ENCODE measurements around the gene NUDT19.
"Not testable (repeated sequence)": the region's sequence is repeated elsewhere in the genome, so short reads cannot be mapped to it uniquely, and the experiment has no call there.

NUDT19 gene

DNA sequence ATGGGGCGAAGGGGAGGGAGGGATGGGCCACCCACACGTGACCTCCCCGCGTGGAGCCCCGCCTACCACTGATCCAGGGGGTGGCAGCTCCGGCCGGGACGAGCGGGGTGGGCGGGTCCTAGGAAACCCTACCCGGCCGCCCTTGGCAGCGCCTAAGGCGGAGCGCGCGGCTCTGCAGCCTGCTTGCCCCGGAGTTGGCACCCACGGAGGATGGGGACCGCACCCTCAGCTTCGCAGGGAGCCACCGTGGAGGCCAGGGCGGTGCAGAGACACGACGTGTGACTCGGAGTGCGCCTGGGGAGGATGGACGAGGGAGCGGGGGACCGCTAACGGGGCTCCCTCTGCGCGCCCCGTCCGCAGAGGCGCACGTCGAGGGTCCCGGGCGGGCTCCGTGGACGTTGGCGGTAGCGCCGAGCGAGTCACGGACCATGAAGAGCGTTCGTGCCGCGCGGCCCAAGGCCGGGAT, 15.9 kb upstream of the NUDT19 start, which contains the start of gene RGS9BP:
RGS9BP (plus strand) TSS at position 129 of the 466 bp plus-strand sequence. CDS start 416 bp downstream, outside the sequence.
- DNase-seq, result no peak

DNA sequence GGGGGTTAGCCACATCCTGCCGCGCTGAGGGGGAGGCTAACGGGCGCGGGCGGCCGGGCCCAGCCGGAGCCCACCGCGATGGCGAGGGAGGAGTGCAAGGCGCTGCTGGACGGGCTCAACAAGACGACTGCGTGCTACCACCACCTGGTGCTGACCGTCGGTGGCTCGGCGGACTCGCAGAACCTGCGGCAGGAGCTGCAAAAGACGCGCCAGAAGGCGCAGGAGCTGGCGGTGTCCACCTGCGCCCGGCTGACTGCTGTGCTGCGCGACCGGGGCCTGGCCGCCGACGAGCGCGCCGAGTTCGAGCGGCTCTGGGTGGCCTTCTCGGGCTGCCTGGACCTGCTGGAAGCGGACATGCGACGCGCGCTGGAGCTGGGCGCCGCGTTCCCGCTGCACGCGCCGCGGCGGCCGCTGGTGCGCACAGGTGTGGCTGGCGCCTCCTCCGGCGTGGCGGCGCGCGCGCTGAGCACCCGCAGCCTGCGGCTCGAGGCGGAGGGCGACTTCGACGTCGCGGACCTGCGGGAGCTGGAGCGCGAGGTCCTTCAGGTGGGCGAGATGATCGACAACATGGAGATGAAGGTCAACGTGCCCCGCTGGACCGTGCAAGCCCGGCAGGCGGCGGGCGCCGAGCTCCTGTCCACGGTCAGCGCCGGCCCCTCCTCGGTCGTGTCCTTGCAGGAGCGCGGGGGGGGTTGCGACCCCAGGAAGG, 15.3 kb upstream of the NUDT19 start:
- DNase-seq, result no peak

DNA sequence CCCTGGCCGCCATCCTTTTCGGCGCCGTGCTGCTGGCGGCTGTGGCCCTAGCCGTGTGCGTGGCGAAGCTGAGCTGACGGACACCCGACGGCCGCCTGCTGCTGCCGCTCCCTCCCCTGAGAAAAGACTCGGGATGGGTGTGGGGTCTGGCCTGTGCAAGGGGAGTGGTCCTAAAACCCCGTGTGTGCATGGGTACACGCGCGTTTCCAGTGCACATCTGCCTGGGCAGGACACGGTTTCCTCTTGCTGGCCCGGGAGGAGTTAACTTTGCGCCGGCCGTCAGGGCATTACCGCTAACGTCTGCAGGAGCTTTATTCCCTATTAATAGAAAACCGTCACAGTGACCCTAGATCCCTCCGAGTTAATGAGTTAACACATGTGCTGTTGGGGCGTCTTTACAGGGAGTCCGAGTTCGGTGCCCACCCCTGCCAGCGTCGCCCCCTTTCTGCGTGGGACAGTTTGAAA, 14.7 kb upstream of the NUDT19 start:
- DNase-seq, result no peak

- no peak for DNase-seq
Measured at GRCh38 chr19:32677657-32678056, 14.0 kb upstream of the NUDT19 start.

- DNase-seq, result no peak
Measured at GRCh38 chr19:32680986-32681385, 10.6 kb upstream of the NUDT19 start.

DNA sequence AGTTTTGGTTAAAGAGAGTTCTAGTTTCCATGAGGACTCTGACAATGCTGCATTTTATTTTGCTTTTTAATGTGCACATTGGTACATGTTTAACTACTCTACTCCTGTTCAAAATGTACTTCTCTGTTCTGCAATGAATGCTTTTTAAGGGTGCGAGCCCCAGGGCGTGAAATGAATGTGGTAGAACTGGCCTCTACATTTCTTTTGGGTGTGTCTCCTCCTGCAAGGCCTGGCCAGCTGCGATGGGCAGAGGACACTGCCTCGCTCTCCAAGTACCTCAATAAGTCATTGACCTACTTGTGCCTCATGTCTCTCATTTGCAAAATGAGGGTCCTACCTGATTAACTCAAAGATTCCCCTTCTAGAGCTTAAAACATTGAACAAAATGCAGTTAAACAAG, 9.3 kb upstream of the NUDT19 start:
- no peak for DNase-seq

DNA sequence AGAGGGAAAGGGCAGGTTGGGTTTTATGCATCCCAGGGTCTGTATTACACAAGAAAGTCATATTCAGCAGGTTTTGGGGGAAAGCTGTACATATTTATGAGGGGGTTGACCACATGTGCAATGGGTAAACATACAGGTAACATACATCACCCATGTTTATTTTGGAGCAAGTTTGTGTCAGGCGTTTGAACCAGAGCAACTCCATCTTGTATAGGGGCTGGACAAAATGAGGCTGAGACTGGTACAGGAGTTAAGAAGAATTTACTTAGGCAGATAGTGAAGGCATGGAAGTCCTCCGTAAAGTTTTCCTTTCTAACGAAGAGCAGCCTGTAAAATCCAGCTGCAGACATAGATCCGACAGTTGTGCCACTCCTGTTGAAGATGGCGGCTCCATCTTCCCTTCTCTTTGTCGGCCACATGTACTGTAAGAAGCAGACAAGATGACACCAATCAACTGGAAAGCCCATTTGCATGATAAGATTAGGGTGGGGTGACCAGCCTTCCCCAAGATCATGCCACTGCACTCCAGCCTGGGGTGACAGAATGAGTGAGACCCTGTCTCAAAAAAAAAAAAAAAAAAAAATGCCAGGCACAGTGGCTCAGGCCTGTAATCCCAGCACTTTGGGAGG, 4.7 kb upstream of the NUDT19 start:
- no peak for DNase-seq

GRCh38 chr19:32687681-32688080, 3.9 kb upstream of the NUDT19 start:
- DNase-seq, result no peak

- no peak for DNase-seq
Measured at GRCh38 chr19:32688311-32688710, 3.3 kb upstream of the NUDT19 start.

GRCh38 chr19:32691952-32692726, 518 bp downstream of the NUDT19 start:
- DNase-seq, result no peak

DNA sequence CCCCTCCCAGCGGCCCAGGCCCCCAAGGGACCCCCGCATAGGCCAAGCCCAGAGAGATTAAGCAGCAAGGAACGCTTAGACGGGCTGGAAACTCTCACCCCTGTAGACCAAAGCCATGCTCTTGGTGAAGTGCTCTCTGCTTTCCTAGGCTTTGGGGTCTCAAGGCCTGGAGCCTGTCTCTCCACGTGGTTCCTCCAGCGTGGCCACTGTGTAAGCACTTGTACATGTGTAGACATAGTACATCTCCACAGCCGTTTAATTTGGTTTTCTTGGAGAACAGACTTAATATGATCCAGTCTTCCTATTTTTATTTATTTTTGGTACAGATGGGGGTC, 1.1 kb downstream of the NUDT19 start:
- DNase-seq, result no peak

GRCh38 chr19:32693151-32694108, 1.8 kb downstream of the NUDT19 start:
- DNase-seq, result not testable (repeated sequence)

- not testable (repeated sequence) for DNase-seq
Measured at GRCh38 chr19:32694316-32694715, 2.7 kb downstream of the NUDT19 start.

DNA sequence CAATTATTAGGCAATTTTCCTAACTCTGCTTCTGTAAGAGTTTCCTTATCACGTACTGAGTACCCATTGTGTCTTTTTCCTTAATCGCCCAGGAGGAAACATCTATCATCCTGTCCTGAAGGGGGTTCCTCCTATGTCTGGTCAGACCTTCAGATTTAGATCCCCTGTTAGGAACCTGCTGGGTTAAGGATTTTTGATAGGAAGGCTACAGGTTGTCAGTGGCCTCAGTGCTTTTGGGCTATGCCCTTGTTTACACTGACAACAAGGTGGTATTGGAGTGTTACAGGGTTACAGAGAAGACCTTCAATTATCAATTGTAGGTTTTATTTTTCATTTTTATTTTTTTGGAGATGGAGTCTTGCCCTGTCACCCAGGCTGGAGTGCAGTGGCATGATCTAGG, 3.2 kb downstream of the NUDT19 start:
- not testable (repeated sequence) for DNase-seq

DNA sequence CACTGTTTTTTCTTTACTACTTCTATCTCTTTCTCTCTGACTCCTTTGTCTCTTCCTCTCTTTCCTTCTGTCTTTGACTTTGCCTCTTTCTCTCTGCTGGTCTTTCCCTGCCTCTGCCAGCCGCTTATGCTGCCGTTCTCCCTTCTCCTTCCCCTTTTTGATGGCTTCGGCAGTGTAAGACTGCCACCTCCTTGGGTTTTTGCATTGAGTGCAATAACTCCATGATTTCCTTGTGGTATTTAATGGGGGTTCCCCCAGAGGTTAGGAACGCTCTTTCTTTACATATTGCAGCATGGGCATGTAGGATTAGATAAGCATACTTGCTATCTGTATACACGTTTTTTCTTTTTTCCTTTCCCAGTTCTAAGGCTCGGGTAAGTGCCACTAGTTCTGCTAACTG, 3.9 kb downstream of the NUDT19 start:
- not testable (repeated sequence) for DNase-seq

DNA sequence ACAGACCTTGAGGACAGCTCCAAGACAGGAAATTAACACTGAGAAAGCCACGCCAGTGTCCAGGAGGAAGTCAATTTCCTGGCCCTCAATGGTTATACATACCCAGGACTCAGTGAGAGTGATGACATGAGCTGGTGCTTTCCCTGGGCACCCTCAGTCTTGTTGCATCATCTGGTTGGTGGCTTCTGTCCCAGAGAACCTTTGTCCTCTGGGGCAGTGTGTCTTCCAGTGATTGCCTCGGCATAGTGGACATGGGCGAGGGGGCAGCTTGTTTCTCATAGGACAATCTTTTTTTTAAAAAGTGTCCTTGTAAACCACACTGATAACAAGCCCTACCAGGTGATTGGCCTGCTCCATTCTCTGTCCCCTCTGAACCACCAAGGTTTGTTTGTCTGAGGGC, 5.2 kb downstream of the NUDT19 start:
- not testable (repeated sequence) for DNase-seq

DNA sequence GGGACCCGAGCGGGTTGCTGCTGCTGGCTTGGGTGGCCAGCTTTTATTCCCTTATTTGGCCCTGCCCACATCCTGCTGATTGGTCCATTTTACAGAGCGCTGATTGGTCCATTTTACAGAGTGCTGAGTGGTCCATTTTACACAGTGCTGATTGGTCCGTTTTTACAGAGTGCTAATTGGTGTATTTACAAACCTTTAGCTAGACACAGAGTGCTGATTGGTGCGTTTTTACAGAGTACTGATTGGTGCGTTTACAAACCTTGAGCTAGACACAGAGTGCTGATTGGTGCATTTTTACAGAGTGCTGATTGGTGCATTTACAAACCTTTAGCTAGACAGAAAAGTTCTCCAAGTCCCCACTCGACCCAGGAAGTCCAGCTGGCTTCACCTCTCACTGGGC, 8.5 kb downstream of the NUDT19 start:
- not testable (repeated sequence) for DNase-seq

DNA sequence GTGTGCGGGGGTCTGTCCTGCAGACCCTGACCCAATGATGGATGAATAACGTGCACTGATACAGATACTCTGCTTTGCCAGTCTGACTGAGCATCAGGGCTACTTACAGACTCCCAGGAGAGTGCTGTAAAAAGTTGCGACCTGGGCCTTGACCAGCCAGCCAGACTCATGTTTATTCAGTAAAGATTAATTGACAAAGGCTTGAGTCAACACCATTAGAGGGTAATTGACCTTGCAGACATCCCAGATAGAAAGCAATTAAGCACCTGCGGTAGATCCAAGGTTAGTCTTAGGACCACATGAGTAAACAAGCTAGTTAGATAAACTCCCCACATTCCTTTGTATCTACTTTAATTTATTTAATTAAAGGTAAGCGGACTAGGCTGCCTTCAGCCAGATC, 10.4 kb downstream of the NUDT19 start:
- no peak for DNase-seq

DNA sequence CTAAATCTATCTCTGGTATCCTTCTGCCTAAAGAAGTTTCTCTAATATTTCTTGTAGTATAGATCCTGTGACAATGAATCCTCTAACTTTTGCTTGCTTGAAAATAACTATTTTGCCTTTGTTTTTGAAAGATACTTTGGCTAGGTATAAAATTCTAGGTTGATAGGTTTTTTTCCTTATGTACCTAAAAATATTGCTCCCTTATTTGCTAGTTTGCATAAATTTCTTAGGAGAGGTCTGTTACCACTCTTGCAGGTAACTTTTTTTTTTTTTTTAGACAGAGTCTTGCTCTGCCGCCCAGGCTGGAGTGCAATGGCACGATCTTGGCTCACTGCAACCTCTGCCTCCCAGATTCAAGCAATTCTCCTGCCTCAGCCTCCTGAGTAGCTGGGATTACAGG, 12.4 kb downstream of the NUDT19 start:
- DNase-seq, result not testable (repeated sequence)

DNA sequence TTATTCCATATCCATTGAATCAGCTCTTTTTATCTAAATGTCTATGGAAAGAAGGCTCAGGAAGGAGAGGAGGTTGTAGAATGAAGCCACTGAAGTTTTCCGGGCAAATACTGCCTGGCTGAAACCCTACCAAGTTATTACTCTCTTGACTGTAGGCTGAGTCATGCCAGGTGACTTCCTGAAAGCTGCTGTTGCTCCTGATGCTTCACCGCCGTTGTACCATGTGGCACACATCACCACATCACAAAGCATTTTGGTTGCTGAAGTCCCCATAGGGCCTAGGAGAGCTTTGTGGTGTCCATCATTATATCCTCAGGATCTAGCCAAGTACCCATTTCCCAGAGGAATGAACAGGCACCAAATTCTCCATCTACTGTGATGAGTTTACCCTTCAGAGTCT, 16.8 kb downstream of the NUDT19 start:
- no peak for DNase-seq

GRCh38 chr19:32709032-32709431, 17.4 kb downstream of the NUDT19 start:
- DNase-seq, result no peak

DNA sequence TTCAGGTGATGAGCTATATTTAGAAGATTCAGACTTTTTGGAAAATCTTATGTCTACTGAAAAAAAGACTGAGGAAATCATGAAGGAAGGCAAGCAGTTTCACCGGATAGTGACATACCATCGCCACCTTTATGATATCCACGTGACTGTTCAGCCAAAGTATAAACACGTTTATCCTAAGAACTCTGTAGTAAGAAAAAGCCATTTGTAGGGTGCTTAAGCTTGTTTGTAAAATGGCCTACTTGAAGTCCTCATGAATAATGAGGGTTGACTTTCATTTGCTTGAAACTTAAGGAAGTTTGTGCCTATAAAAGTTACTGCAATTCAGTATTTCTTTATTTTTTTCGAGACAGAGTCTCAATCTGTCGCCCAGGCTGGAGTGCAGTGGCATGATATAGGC, 20.1 kb downstream of the NUDT19 start:
- no peak for DNase-seq

GRCh38 chr19:32716203-32716602, 24.6 kb downstream of the NUDT19 start:
- not testable (repeated sequence) for DNase-seq

All from SIG-M5 (cell line).